OCI-M2 (cell line): ENCODE results near the gene CLSTN3.
"Not testable (repeated sequence)": the region's sequence is repeated elsewhere in the genome, so short reads cannot be mapped to it uniquely, and the experiment has no call there.

Experiments
- DNase-seq: peaks from one replicate; lab custom pipeline; 2025; ENCODE audit not compliant: unreplicated experiment; lab: John Stamatoyannopoulos, UW

Gene CLSTN3

GRCh38 chr12:7150356-7150755 lies 20.2 kb downstream of the CLSTN3 start:
- no peak for DNase-seq

- no peak for DNase-seq
Measured at GRCh38 chr12:7150841-7151240, 20.7 kb downstream of the CLSTN3 start.

GRCh38 chr12:7151532-7151931 lies 21.4 kb downstream of the CLSTN3 start:
- DNase-seq, result no peak

GRCh38 chr12:7152818-7153217 lies 22.6 kb downstream of the CLSTN3 start:
- DNase-seq, result no peak

GRCh38 chr12:7154042-7154441 lies 23.9 kb downstream of the CLSTN3 start:
- no peak for DNase-seq

- no peak for DNase-seq
Measured at GRCh38 chr12:7154901-7155470, 24.8 kb downstream of the CLSTN3 start.

- no peak for DNase-seq
Measured at GRCh38 chr12:7155471-7156034, 25.4 kb downstream of the CLSTN3 start.

GRCh38 chr12:7156259-7157197 lies 26.4 kb downstream of the CLSTN3 start:
- DNase-seq, result no peak

GRCh38 chr12:7157391-7157790 lies 27.2 kb downstream of the CLSTN3 start:
- DNase-seq, result no peak

- DNase-seq, result no peak
Measured at GRCh38 chr12:7158781-7159609, 28.8 kb downstream of the CLSTN3 start.

GRCh38 chr12:7160183-7160582 lies 30.0 kb downstream of the CLSTN3 start:
- DNase-seq, result no peak

- no peak for DNase-seq
Measured at GRCh38 chr12:7161327-7161726, 31.2 kb downstream of the CLSTN3 start.

- no peak for DNase-seq
Measured at GRCh38 chr12:7161811-7162210, 31.6 kb downstream of the CLSTN3 start.

GRCh38 chr12:7162691-7163114 lies 32.5 kb downstream of the CLSTN3 start:
- no peak for DNase-seq

- no peak for DNase-seq
Measured at GRCh38 chr12:7169951-7170350, 39.8 kb downstream of the CLSTN3 start.

- no peak for DNase-seq
Measured at GRCh38 chr12:7171854-7172253, 41.7 kb downstream of the CLSTN3 start.

GRCh38 chr12:7175493-7175892 lies 45.3 kb downstream of the CLSTN3 start:
- no peak for DNase-seq

- DNase-seq, result no peak
Measured at GRCh38 chr12:7176595-7176994, 46.4 kb downstream of the CLSTN3 start.

GRCh38 chr12:7178481-7178880 lies 48.3 kb downstream of the CLSTN3 start:
- no peak for DNase-seq

GRCh38 chr12:7180685-7181084 lies 50.5 kb downstream of the CLSTN3 start:
- no peak for DNase-seq

GRCh38 chr12:7186058-7186457 lies 55.9 kb downstream of the CLSTN3 start:
- not testable (repeated sequence) for DNase-seq
